Epidermal melanocyte (primary cell): ENCODE results near the gene CXCL8.
A peak's percentile ranks its signal among the peaks of the same experiment; 100 is the strongest.
"Not testable (repeated sequence)": the region's sequence is repeated elsewhere in the genome, so short reads cannot be mapped to it uniquely, and the experiment has no call there.

Experiments
- DNase-seq: peaks from one replicate; pipeline ENCODE4 v3.0.0; 2011; ENCODE audit warnings: low spot score; ENCODE audit not compliant: insufficient read length

CXCL8 gene

GRCh38 chr4:73743281-73743680 is 2.9 kb downstream of the CXCL8 start:
- no peak for DNase-seq

- no peak for DNase-seq
Measured at GRCh38 chr4:73743795-73744194, 3.4 kb downstream of the CXCL8 start.

DNA sequence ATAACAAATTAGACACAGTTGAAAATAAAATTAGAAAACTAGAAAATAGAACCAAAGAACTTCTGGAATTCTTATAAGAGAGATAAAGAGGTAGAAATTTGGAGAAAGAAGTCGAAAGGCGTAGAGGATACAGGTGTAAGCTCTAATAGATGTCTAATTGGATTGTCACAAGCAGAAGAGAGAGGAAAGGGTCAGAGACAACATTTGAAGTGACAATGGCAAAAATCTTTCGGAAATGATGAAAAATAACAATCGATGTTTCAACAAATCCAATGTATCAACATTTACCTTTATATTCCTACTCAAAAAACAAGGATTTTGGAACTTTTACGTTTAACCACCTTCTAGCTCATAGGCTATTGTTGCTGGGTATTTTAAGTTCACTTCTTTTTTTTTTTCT is 3.8 kb downstream of the CXCL8 start:
- no peak for DNase-seq

DNA sequence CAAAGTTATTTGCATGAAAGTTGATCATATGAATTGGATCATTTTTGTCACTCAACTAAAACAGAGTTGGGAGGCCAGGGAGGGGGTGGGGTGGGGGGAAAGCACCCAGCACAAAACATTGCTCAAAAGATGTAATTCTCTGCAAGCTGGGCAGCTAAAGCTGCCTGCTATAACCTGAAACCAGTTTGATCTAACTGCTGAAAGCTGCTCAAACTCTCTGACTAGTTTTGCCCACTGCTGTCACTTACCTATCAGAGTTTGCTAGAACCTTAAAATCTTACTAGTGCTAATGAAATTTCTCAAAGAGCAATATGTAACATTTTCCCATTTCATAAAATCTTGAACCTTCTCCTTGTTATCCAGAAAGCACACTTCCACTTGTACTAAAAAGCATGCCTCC is 10.4 kb downstream of the CXCL8 start:
- no peak for DNase-seq

- DNase-seq, result no peak
Measured at GRCh38 chr4:73751166-73751565, 10.8 kb downstream of the CXCL8 start.

DNA sequence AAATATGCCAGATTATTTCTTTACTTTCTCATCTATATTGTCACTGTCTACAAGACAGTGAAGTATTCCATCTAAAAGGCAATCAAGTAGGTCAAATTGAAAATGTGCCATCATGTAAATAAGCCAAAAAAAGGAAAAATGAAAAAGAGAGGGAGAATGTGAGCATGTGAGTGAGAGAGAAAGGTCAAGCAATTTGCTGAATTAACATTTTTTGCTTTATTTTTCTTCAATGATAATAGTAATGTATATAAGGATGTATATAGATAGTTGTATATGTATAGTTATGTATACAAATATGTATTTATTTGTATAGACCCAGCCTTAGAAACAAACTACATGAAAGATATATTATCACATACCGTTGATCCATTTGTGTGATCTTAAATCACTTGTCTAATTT is 11.5 kb downstream of the CXCL8 start:
- no peak for DNase-seq

DNA sequence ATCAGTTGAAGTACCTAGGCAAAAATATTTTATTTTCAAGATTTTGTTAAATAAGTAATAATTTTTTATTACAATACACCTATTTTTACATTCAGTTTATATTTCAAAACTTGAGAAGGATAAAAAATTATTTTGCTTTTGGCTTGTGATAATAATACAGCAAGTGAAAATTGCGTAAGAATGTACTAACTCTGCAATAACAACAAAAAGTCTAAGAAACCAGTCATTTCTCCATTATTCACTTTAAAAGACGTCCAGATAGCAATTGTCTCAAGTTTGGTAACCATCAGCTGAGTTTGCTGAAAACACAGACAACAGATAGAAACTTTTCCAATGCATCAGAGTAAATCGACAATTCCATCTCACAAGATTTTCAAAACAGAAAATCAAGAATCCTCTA is 12.1 kb downstream of the CXCL8 start:
- DNase-seq, result no peak

DNA sequence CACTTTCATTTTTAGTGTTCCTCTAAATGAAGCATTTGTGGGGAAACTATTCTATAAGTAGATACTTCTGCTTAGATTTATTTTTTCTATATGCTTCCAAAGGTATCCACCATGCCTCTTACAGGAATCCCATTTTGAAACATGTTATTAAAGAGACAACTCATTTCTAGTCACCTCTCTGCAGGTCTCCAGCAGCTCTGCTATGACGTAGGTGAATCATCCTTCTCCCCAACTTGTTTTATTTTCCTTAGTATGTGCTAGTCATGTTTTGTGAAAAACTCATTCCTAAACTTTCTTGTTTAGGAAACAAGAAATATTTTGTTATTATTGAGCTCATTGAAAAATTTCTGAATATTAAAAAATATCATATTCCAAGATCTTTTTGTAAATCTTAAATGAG is 12.8 kb downstream of the CXCL8 start:
- no peak for DNase-seq

DNA sequence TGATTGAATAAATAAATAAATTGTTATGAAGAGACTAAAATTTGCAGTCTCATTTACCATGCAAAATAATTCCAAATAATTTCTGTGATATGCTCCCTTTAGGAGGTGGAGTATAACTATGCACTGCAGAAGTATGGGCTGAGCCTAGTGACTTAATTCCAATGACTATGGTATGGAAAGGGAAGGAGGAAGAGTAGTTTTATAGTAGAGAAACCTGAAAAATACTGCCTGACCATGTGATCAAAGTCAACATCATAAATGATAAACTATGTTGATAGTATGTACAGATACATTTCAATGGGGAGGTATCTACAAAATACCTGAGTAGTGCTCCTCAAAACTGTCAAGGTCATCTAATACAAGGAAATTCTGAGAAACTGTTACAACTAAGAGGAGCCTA is 14.6 kb downstream of the CXCL8 start:
- no peak for DNase-seq

DNA sequence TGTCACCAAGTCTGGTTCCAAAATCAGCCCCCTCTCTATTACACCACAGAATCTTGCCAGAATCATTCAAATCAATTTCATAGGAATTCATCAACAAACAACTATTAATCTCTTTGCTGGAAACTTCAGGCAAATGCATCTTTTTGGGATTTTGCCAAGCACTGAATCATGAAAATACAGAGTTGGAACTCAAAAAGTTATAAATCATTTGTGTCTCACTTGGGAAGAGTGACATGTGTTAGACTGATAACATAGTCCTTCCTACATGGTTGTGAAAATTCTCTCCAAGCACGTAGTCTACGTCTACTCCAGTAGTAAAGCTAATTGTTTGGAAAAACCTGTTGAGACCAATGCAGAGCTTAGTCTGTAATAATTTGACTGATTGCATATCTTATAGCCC is 19.0 kb downstream of the CXCL8 start:
- DNase-seq, result no peak

DNA sequence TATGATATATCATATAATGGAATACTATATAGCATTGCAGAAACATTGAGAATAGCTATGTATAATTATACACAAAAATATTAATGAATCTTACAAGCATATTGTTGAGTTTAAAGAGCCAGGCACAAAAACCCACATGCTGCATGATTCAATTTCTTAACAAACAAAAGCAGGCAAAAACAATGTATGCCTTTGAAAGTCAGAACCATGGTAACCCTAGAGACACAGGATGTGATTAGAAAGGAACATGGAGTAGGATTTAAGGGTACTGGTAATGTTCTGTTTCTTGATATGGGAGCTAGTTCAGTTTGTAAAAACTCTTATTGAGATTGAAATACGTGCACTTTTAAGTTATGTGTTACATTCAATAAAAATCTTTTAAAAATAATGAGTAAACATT is 21.5 kb downstream of the CXCL8 start:
- DNase-seq, result no peak

DNA sequence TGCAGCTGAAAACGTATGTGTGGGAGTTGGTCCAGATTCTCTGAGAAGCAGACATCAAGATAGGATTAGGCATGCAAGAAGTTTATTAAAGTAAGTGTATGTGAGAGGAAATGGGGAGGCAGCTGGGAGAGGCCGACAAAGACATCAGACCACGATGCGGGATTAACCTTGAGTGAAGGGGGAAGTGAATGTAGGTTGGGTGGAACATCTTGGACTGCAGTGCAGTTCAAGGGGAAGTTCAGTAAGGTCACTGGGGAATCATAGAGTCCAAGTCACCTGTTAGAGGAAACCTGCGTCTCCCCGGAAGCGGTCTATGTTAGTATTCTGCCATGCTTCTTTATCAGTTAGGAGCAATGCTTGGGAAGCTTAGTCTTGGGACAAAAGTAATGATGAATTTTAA is 22.0 kb downstream of the CXCL8 start:
- no peak for DNase-seq

DNA sequence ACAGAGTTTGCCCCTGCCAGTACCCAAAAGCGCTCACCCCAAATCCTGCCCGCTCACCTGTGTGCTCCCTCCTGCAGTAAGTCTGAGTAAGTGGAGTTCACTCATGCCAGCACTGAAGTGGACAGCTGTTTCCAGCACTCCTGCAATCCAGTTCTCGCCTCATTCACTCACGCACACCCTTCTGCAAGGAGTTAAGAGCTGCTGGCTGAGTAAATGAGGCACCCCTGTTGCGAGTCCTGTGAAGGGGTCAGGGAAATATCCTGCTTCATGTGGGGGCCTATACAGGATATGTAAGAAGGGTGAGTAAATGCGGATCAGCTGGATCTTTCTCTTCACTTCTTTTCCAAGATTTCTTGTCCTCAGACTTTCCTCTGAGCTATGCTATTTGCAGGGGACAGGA is 23.5 kb downstream of the CXCL8 start:
- no peak for DNase-seq

GRCh38 chr4:73764513-73764912 is 24.1 kb downstream of the CXCL8 start:
- no peak for DNase-seq

DNA sequence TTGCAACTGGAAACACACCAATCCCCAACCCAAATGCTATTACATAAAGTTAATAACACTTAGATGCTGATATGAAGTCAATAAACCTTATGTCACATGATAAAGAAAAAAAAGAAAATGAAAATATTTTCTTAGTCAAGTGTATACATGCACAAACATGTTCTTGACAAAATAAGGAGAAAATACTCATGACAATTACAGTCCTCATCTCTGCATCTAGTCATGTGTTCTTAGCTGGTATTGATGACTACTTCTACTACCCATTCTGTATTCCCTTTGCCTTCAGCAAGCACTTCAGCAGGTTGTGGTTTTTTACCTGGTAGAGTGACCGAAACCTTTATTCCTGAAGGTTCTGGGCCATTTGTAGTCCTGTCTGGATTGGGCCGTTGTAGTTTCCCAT is 24.9 kb downstream of the CXCL8 start:
- no peak for DNase-seq

- DNase-seq, result no peak
Measured at GRCh38 chr4:73770917-73771316, 30.5 kb downstream of the CXCL8 start.

GRCh38 chr4:73772363-73772762 is 32.0 kb downstream of the CXCL8 start:
- DNase-seq, result no peak

DNA sequence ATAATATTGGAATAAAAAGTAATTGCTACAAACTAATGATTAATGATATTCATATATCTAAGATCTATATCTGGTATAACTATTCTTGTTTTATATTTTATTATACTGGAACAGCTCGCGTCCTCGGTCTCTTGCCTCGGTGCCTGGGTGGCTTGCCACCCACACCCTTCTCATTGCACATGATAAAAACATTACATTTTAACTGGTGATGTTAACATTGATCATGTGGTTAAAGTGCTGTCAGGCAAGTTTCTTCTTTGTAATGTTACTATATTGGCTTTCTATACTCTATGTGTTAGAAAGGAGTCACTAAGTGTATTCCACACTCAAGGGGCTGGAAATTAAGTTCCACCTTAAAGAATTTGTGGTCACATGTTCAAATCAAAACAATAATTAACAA is 34.0 kb downstream of the CXCL8 start:
- DNase-seq, result not testable (repeated sequence)

GRCh38 chr4:73776321-73776729 is 36.0 kb downstream of the CXCL8 start:
- no peak for DNase-seq

DNA sequence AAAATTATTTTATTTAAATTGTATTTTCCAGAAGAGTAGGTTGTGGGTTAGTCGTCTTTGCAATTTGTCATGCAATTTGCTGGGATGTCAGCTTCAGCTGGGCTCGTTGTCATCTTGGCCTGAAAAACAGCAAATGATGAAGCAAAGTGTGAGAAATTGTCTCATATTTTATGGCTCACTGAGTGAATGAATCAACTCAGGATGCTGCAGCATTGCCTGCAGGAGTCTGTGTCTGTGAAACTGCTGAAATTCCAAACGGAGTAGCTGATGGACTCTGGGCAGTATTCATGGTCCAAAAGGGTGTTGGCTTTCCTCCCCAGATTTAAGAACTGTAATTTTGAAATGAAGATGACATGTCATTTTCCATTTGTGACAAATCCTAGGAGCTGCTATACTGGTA is 37.2 kb downstream of the CXCL8 start:
- no peak for DNase-seq

- DNase-seq, result no peak
Measured at GRCh38 chr4:73780243-73780642, 39.9 kb downstream of the CXCL8 start.

- no peak for DNase-seq
Measured at GRCh38 chr4:73780834-73781233, 40.5 kb downstream of the CXCL8 start.

- peak; percentile 31 for DNase-seq
Measured at GRCh38 chr4:73788411-73788810, 48.0 kb downstream of the CXCL8 start.
